Endothelial cell (in vitro differentiated cells): Measurements from ENCODE around the gene ANKH. TPM values are rescaled to one million over a fixed set of nuclear protein-coding genes. Genes with fewer than 3 reads are reported as not detected.

Experiments
- DNase-seq: peaks from one replicate; pipeline ENCODE4 v3.0.0; 2021; ENCODE audit warnings: low spot score
- H3K27ac Mint-ChIP-seq: one replicate; pipeline ENCODE4 v1.8.0; 2021; ENCODE audit warnings: mixed read lengths, inconsistent platforms; ENCODE audit not compliant: unreplicated experiment
- H3K27me3 Mint-ChIP-seq: one replicate; pipeline ENCODE4 v1.8.0; 2021; ENCODE audit warnings: mild to moderate bottlenecking, moderate library complexity, mixed read lengths, inconsistent platforms; ENCODE audit not compliant: unreplicated experiment
- H3K36me3 Mint-ChIP-seq: one replicate; pipeline ENCODE4 v1.8.0; 2021; ENCODE audit warnings: mild to moderate bottlenecking, low read depth, mixed read lengths, inconsistent platforms; ENCODE audit not compliant: unreplicated experiment
- H3K4me1 Mint-ChIP-seq: one replicate; pipeline ENCODE4 v1.8.0; 2021; ENCODE audit warnings: mild to moderate bottlenecking, mixed read lengths, inconsistent platforms; ENCODE audit not compliant: unreplicated experiment
- H3K4me3 Mint-ChIP-seq: one replicate; pipeline ENCODE4 v1.8.0; 2021; ENCODE audit warnings: mild to moderate bottlenecking, mixed read lengths, inconsistent platforms; ENCODE audit not compliant: unreplicated experiment
- H3K9me3 Mint-ChIP-seq: one replicate; pipeline ENCODE4 v1.8.0; 2021; ENCODE audit warnings: mixed read lengths, inconsistent platforms; ENCODE audit not compliant: unreplicated experiment
- total RNA-seq: library from RNA; stranded (reverse); fragmentation: NEBNext Ultra II Directional; extraction: Animal tissue kit (Norgen Biotek cat#: 25700); gene quantifications from one replicate; pipeline ENCODE4 v1.2.1, GENCODE V29; 2021; ENCODE audit not compliant: unreplicated experiment
- TF ChIP-seq, protein P1 (sequence below): fragments of 200-600 bp; sonication (generic); IDR thresholded peaks from one replicate; pipeline ENCODE4 v1.5.0; 2021; ENCODE audit warnings: antibody characterized with exemption; ENCODE audit not compliant: unreplicated experiment

The ANKH gene
- total RNA-seq, 1 donor from 2014 or later: 61.8 TPM

DNA sequence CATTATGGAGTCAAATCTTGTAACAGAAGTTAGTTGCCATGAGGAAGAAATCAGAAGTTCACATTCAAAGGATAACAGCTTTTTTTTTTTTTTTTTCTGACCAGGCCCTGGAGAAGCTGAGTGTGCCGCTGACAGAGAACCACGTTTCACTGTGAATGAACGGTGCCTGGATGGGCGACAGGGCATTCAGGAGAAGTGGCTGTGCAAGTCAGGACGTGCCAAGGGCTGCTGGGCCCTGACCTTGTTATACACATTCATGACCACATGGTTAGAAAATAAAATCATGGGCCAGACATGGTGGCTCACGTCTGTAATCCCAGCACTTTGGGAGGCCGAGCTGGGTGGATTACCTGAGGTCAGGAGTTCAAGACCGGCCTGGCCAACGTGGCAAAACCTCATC is 91.6 kb downstream of the ANKH start:
- Mint-ChIP-seq H3K27me3 (peaks cover 3% of the 10 kb centered on the region), H3K36me3 (peaks cover 18% of the 10 kb centered on the region), H3K27ac (no peak overlapping the region), H3K4me1 (peaks cover 9% of the 10 kb centered on the region), H3K4me3 (no peak overlapping the region), H3K9me3 (peaks cover 3% of the 10 kb centered on the region)
- TF ChIP-seq, protein P1, sequence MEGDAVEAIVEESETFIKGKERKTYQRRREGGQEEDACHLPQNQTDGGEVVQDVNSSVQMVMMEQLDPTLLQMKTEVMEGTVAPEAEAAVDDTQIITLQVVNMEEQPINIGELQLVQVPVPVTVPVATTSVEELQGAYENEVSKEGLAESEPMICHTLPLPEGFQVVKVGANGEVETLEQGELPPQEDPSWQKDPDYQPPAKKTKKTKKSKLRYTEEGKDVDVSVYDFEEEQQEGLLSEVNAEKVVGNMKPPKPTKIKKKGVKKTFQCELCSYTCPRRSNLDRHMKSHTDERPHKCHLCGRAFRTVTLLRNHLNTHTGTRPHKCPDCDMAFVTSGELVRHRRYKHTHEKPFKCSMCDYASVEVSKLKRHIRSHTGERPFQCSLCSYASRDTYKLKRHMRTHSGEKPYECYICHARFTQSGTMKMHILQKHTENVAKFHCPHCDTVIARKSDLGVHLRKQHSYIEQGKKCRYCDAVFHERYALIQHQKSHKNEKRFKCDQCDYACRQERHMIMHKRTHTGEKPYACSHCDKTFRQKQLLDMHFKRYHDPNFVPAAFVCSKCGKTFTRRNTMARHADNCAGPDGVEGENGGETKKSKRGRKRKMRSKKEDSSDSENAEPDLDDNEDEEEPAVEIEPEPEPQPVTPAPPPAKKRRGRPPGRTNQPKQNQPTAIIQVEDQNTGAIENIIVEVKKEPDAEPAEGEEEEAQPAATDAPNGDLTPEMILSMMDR: no peak
- DNase-seq: no peak

DNA sequence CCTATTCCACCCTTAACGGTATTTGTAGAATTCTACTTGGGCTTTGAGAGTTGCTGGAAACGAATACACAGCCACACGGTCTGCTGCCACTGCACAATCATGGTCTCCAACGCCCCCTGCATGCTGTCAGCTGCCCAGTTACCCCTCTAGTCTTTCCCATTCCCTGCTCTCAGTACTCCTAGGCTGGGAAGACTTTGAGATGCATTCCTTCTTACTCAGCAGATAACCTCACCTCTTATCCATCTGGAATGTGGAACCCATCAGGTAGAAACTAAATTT is 92.8 kb downstream of the ANKH start:
- H3K9me3 Mint-ChIP-seq: peaks cover 2% of the 10 kb centered on the region
- TF ChIP-seq, protein P1: no peak
- H3K4me3 Mint-ChIP-seq: no peak overlapping the region
- peaks cover 5% of the 10 kb centered on the region for H3K27me3 Mint-ChIP-seq
- H3K27ac Mint-ChIP-seq: no peak overlapping the region
- no peak for DNase-seq
- peaks cover 9% of the 10 kb centered on the region for H3K4me1 Mint-ChIP-seq
- H3K36me3 Mint-ChIP-seq: peaks cover 14% of the 10 kb centered on the region

DNA sequence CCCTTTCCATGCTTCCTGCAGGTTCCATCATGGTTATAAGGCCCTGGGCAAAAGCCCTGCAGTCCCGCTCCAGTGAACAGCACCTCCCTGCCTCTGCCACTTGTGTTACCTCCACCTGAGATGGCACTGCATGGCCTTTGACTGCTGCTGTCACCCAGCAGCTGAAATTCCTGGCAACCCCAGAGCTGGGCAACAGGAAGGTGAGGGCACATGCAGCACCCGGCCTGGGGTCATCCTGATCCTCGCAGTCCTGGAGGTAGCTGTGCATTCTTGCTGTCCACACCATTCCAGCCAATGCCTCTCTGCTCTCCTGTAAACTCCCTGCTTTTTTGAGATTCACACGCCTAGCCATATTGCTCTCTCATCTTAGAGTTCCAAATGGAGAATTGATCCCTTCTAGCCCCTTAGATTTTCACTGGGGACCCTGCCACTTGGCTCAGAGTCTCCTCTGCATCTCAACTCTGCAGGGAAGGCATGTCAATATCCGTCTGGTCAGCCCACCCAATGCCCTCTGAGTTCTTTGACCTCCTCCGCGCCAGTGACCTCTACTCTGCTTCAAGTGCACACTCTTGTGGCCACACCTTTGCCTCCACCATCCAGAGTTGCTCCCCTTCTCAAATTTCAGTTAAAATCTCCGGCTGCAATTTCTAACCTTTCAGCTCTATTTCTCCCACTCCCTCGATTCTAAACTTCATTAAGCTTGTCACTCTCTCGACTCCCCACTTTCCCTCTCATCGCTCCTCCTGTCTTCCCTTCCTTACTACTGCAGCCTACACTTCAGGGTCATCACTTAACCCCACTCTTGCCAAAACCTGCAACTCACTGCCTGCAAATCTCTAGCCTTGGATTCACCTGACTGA is 93.4 kb downstream of the ANKH start:
- TF ChIP-seq, protein P1: no peak
- H3K27ac Mint-ChIP-seq: no peak overlapping the region
- H3K27me3 Mint-ChIP-seq: peaks cover 5% of the 10 kb centered on the region
- no peaks in the 10 kb centered on the region for H3K9me3 Mint-ChIP-seq
- no peak overlapping the region for H3K4me3 Mint-ChIP-seq
- peaks cover 8% of the 10 kb centered on the region for H3K36me3 Mint-ChIP-seq
- H3K4me1 Mint-ChIP-seq: peaks cover 9% of the 10 kb centered on the region
- DNase-seq: no peak

- peaks cover 5% of the 10 kb centered on the region for H3K27me3 Mint-ChIP-seq
- peaks cover 4% of the 10 kb centered on the region for H3K36me3 Mint-ChIP-seq
- TF ChIP-seq, protein P1: no peak
- H3K4me3 Mint-ChIP-seq: no peak overlapping the region
- no peak for DNase-seq
- H3K4me1 Mint-ChIP-seq: peaks cover 9% of the 10 kb centered on the region
- H3K27ac Mint-ChIP-seq: no peak overlapping the region
- H3K9me3 Mint-ChIP-seq: no peaks in the 10 kb centered on the region
Observed at GRCh38 chr5:14777187-14777586, 94.4 kb downstream of the ANKH start.

DNA sequence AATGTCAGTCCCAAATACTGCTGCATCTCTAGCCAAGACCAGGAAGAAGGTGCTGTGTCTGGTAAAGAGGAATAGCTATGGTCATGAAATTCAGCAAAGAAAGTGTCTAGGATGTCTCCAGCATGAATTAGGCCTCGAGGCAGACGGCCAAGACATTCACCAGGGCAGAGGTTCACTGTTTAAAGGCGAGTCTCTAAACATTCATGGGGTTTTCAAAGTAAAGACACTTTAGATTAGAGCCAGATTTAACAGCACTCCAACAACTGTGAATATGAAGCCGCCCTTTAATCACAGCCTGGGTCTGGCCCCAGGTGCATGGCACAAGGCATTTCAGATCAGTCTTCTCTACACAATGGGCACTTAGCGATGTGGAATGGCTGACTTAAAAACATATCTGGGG is 95.0 kb downstream of the ANKH start:
- Mint-ChIP-seq H3K36me3 (no peaks in the 10 kb centered on the region), H3K4me1 (peaks cover 9% of the 10 kb centered on the region), H3K4me3 (no peak overlapping the region), H3K9me3 (no peaks in the 10 kb centered on the region), H3K27ac (no peak overlapping the region), H3K27me3 (peaks cover 5% of the 10 kb centered on the region)
- DNase-seq: no peak
- TF ChIP-seq, protein P1: no peak
